Erythroblast (primary cell): Measurements from ENCODE around the gene ANP32E.
"Not testable (repeated sequence)": the region's sequence is repeated elsewhere in the genome, so short reads cannot be mapped to it uniquely, and the experiment has no call there.

Experiments
- DNase-seq, 2 experiments: peaks; one replicate each; lab custom pipeline; 2025; lab: John Stamatoyannopoulos, UW
- GATA1 ChIP-seq: IDR thresholded peaks from 2 replicates; pipeline ENCODE4 v1.6.1; 2011; ENCODE audit warnings: low read depth, mild to moderate bottlenecking, control low read depth, low read length, moderate library complexity
- POLR2A ChIP-seq: IDR thresholded peaks from 2 replicates; pipeline ENCODE4 v1.6.1; 2011; ENCODE audit warnings: mild to moderate bottlenecking, low read length

The ANP32E gene

GRCh38 chr1:150235294-150235851 lies 539 bp downstream of the ANP32E start:
- DNase-seq: peak; percentile 58 to 81
- TF ChIP-seq POLR2A (no peak), GATA1 (no peak)

GRCh38 chr1:150234566-150235293 lies 1.2 kb downstream of the ANP32E start:
- DNase-seq: peak; percentile 85 to 88

GRCh38 chr1:150234309-150234565 lies 1.7 kb downstream of the ANP32E start:
- TF ChIP-seq GATA1 (no peak), POLR2A (no peak)
- DNase-seq: no peak

More at GRCh38 chr1:150234566-150235293, 1.2 kb downstream of the ANP32E start:
- TF ChIP-seq POLR2A (peak; percentile 86), GATA1 (no peak)

GRCh38 chr1:150233359-150234308 lies 2.3 kb downstream of the ANP32E start:
- TF ChIP-seq POLR2A (no peak), GATA1 (no peak)
- DNase-seq: peak in 1 of 2 experiments; percentile 53

GRCh38 chr1:150232921-150233320 lies 3.0 kb downstream of the ANP32E start:
- not testable (repeated sequence) for DNase-seq

GRCh38 chr1:150228246-150228645 lies 7.7 kb downstream of the ANP32E start:
- not testable (repeated sequence) for DNase-seq

GRCh38 chr1:150227228-150227627 lies 8.7 kb downstream of the ANP32E start:
- no peak for DNase-seq
- TF ChIP-seq GATA1 (no peak), POLR2A (no peak)

GRCh38 chr1:150226486-150226885 lies 9.4 kb downstream of the ANP32E start:
- no peak for DNase-seq
- TF ChIP-seq POLR2A (no peak), GATA1 (no peak)

- DNase-seq: no peak
- TF ChIP-seq GATA1: no peak
- no peak for TF ChIP-seq POLR2A
Measured at GRCh38 chr1:150225546-150225945, 10.4 kb downstream of the ANP32E start.

- DNase-seq: no peak
- no peak for TF ChIP-seq GATA1
- no peak for TF ChIP-seq POLR2A
Measured at GRCh38 chr1:150224983-150225382, 10.9 kb downstream of the ANP32E start.

- TF ChIP-seq POLR2A: no peak
- no peak for TF ChIP-seq GATA1
- peak; percentile 26 to 40 for DNase-seq
Measured at GRCh38 chr1:150221552-150221951, 14.4 kb downstream of the ANP32E start.

- not testable (repeated sequence) for DNase-seq
Measured at GRCh38 chr1:150215855-150216254, 20.1 kb downstream of the ANP32E start.

GRCh38 chr1:150214099-150214756 lies 21.7 kb downstream of the ANP32E start:
- DNase-seq: not testable (repeated sequence)
